Osteoblast (primary cell): ENCODE data around the gene PRLR. TPM values are rescaled to one million over a fixed set of nuclear protein-coding genes. Genes with fewer than 3 reads are reported as not detected.

ENCODE experiments used
- DNase-seq: peaks from one replicate; pipeline ENCODE4 v3.0.0; 2011; ENCODE audit warnings: low spot score, mixed read lengths; ENCODE audit not compliant: insufficient read length; ENCODE audit errors: missing footprints
- H2AFZ ChIP-seq: 2 replicates; pipeline ENCODE4 v1.6.0; 2011; ENCODE audit warnings: mild to moderate bottlenecking, low read length
- H3K27ac ChIP-seq: 2 replicates; pipeline ENCODE4 v1.5.1; 2011; ENCODE audit warnings: mild to moderate bottlenecking, low read depth, low read length, moderate library complexity
- H3K27me3 ChIP-seq: 2 replicates; pipeline ENCODE4 v1.6.0; 2012; ENCODE audit warnings: mild to moderate bottlenecking, control low read depth, inconsistent platforms, low read length, moderate library complexity; ENCODE audit not compliant: insufficient read depth
- H3K36me3 ChIP-seq: 2 replicates; pipeline ENCODE4 v1.5.1; 2011; ENCODE audit warnings: mild to moderate bottlenecking, low read length, control low read depth, moderate library complexity; ENCODE audit not compliant: insufficient read depth
- H3K4me1 ChIP-seq: 2 replicates; pipeline ENCODE4 v1.5.1; 2011; ENCODE audit warnings: mild to moderate bottlenecking, low read length, control low read depth, moderate library complexity; ENCODE audit not compliant: insufficient read depth
- H3K4me2 ChIP-seq: 2 replicates; pipeline ENCODE4 v1.6.0; 2011; ENCODE audit warnings: mild to moderate bottlenecking, low read length; ENCODE audit not compliant: insufficient read depth
- H3K4me3 ChIP-seq: fragments of 200-600 bp; sonication (generic); 3 replicates; pipeline ENCODE4 v1.5.1; 2012; ENCODE audit warnings: mild to moderate bottlenecking, low read length, inconsistent platforms; ENCODE audit not compliant: insufficient read depth
- H3K79me2 ChIP-seq: 2 replicates; pipeline ENCODE4 v1.6.0; 2012; ENCODE audit warnings: mild to moderate bottlenecking, low read length, control low read depth, inconsistent platforms; ENCODE audit not compliant: insufficient read depth
- H3K9me3 ChIP-seq: 2 replicates; pipeline ENCODE4 v1.5.1; 2011; ENCODE audit warnings: low read depth, low read length, control low read depth
- H4K20me1 ChIP-seq: 2 replicates; pipeline ENCODE4 v1.6.0; 2012; ENCODE audit warnings: mild to moderate bottlenecking, low read length, control low read depth; ENCODE audit not compliant: insufficient read depth
- total RNA-seq: library from RNA; depleted of rRNA; stranded (reverse); fragments of >200 nt; gene quantifications from 2 replicates; pipeline ENCODE4 v1.2.3, GENCODE V29; 2012
- TF ChIP-seq, protein P1 (sequence below): IDR thresholded peaks from 2 replicates; pipeline ENCODE4 v1.5.1; 2011; ENCODE audit warnings: mild to moderate bottlenecking, low read depth, low read length, moderate library complexity; ENCODE audit errors: extremely low read depth

The PRLR gene
- total RNA-seq, 1 donor = under 0.01 TPM

DNA sequence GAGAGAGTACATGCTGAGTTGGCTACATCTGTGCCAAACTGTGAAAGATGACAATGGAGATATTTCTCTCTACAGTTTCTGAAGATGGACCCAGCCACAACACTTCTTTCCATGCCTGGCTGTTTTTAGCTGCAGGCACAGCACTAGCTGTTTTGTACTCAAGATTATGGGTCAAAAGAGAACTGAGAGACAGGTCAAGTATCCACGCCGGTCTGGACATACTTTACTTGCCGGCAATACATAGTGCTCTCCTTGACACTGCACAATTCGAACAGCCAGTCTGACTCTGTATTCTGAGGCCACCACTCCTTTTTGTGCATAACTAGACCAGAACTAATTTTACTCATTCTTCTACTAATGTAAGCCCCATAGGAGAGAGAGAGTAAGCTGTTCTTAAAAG lies 2.6 kb downstream of the PRLR start:
- TF ChIP-seq, protein P1, sequence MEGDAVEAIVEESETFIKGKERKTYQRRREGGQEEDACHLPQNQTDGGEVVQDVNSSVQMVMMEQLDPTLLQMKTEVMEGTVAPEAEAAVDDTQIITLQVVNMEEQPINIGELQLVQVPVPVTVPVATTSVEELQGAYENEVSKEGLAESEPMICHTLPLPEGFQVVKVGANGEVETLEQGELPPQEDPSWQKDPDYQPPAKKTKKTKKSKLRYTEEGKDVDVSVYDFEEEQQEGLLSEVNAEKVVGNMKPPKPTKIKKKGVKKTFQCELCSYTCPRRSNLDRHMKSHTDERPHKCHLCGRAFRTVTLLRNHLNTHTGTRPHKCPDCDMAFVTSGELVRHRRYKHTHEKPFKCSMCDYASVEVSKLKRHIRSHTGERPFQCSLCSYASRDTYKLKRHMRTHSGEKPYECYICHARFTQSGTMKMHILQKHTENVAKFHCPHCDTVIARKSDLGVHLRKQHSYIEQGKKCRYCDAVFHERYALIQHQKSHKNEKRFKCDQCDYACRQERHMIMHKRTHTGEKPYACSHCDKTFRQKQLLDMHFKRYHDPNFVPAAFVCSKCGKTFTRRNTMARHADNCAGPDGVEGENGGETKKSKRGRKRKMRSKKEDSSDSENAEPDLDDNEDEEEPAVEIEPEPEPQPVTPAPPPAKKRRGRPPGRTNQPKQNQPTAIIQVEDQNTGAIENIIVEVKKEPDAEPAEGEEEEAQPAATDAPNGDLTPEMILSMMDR = no peak
- Histone ChIP-seq H3K27me3 (peaks cover 68% of the 10 kb centered on the region), H4K20me1 (no peaks in the 10 kb centered on the region), H3K4me1 (peaks cover 11% of the 10 kb centered on the region), H2AFZ (no peak overlapping the region), H3K4me2 (no peak overlapping the region), H3K79me2 (no peaks in the 10 kb centered on the region), H3K9me3 (no peaks in the 10 kb centered on the region), H3K36me3 (no peaks in the 10 kb centered on the region), H3K27ac (no peak overlapping the region), H3K4me3 (no peak overlapping the region)
- DNase-seq = no peak

DNA sequence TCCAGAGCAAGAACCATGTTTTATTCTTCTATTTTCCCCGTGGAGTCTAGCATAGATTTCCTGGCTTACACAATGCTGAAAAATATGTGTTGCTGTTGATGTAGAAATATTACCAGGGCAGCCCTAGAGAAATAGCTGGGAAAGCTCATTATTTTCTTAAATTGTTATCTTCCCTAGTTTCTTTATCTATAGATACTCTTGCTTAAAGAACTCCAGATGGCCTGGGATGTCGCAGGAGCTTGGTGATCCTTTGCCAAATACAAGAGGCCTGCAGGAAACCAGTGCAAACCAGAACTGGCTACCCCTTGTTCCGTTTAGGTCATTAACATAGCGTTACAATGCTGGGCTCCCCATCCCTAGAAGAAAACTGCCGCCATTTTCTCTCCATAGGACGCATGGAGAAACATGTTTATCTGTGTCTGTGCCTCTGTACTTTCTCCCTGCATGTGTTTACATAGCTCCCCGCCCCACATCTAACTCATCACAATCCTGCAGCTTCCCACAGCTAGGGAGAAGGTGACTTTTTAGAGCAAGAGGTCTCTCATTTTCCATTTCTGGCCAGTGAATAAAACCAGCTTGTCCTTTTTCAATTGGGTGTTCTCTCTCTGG lies 6.4 kb downstream of the PRLR start:
- Histone ChIP-seq H3K4me2 (no peak overlapping the region), H2AFZ (no peak overlapping the region), H3K27me3 (peaks cover 55% of the 10 kb centered on the region), H3K9me3 (no peaks in the 10 kb centered on the region), H4K20me1 (no peaks in the 10 kb centered on the region), H3K36me3 (no peaks in the 10 kb centered on the region), H3K4me3 (no peak overlapping the region), H3K27ac (no peak overlapping the region), H3K4me1 (no peaks in the 10 kb centered on the region), H3K79me2 (no peaks in the 10 kb centered on the region)
- no peak for DNase-seq
- TF ChIP-seq, protein P1 = no peak

DNA sequence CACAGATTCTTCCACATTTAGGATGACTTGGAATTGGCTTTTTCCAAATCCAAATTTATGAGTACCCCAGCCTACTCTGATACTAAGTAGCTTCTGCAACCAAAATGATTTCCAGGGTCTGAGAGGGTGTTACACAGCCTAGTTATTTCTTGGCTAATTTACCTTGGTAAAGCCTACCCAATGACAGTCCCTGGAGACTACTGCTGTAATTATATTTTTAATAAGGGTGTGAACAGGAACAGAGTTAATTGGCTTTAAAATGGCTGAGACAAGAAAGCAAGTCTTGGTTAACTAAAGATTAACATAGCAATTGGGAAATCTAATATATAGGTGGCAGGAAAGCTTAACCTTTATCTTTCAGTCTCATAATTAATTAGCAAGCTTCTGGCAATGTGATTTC lies 9.3 kb downstream of the PRLR start:
- Histone ChIP-seq H3K4me2 (no peak overlapping the region), H2AFZ (no peak overlapping the region), H3K9me3 (no peaks in the 10 kb centered on the region), H3K27me3 (peaks cover 29% of the 10 kb centered on the region), H3K36me3 (no peaks in the 10 kb centered on the region), H3K4me3 (no peak overlapping the region), H3K79me2 (no peaks in the 10 kb centered on the region), H3K27ac (no peak overlapping the region), H3K4me1 (no peaks in the 10 kb centered on the region), H4K20me1 (no peaks in the 10 kb centered on the region)
- TF ChIP-seq, protein P1 = no peak
- no peak for DNase-seq

DNA sequence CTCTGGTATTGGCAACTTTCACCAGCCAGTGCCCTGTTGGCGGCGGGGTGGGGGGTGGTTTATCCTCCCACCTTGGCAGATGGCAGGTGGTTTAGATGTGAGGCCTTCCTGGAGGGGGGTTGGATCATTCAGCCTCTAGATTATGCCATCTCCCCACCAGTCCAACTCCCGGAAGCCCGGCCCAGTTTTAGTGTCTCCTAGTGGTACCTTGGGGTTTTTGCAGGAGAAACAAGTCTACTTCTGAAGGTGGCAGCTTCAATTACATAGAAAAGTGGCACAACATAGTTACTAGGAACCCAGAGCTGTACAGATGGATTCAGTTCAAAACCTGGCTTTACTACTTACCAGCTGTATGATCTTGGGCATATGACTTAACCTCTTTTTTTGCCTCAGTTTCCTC lies 11.3 kb downstream of the PRLR start:
- no peak overlapping the region for H3K4me3 ChIP-seq
- no peak overlapping the region for H2AFZ ChIP-seq
- H3K4me2 ChIP-seq = no peak overlapping the region
- DNase-seq = peak; percentile 21
- no peaks in the 10 kb centered on the region for H3K9me3 ChIP-seq
- H3K27me3 ChIP-seq = peaks cover 21% of the 10 kb centered on the region
- no peaks in the 10 kb centered on the region for H3K36me3 ChIP-seq
- TF ChIP-seq, protein P1 = no peak
- H3K4me1 ChIP-seq = no peaks in the 10 kb centered on the region
- H4K20me1 ChIP-seq = no peaks in the 10 kb centered on the region
- no peak overlapping the region for H3K27ac ChIP-seq
- no peaks in the 10 kb centered on the region for H3K79me2 ChIP-seq
